CD14-positive monocyte (primary cell): Measurements from ENCODE around the gene DENND4A. TPM values are rescaled to one million over a fixed set of nuclear protein-coding genes. Genes with fewer than 3 reads are reported as not detected.
A peak's percentile ranks its signal among the peaks of the same experiment; 100 is the strongest.

Source experiments
- DNase-seq, 3 donors: peaks; one replicate each; pipeline ENCODE4 v3.0.0-alpha.2; 2011 to 2022
- H2AFZ ChIP-seq: 2 replicates; pipeline ENCODE4 v1.6.0; 2012; ENCODE audit warnings: mild to moderate bottlenecking, low read depth, low read length, inconsistent platforms; ENCODE audit not compliant: insufficient read depth, poor library complexity, severe bottlenecking
- H3K27ac ChIP-seq, 2 donors: 1 replicate in 1 of 2; 2 replicates in 1 of 2; pipeline ENCODE4 v1.5.1; 2012 to 2013; ENCODE audit warnings: low read length in 2 of 2, control low read depth in 1 of 2, inconsistent platforms in 1 of 2, low read depth in 1 of 2, mild to moderate bottlenecking in 1 of 2
- H3K27me3 ChIP-seq, 2 donors: one replicate each; pipeline versions ENCODE4 v1.6.0 to v1.6.1; 2011 to 2013; ENCODE audit warnings: low read length in 2 of 2; ENCODE audit not compliant: control insufficient read depth in 2 of 2, insufficient read depth in 2 of 2
- H3K36me3 ChIP-seq, 2 donors: replicated peaks in 1 of 2; 1 replicate in 1 of 2; 2 replicates in 1 of 2; pipeline versions ENCODE4 v1.5.1 to v1.6.1; 2012 to 2013; ENCODE audit warnings: low read length in 2 of 2, control low read depth in 1 of 2, inconsistent platforms in 1 of 2, mild to moderate bottlenecking in 1 of 2; ENCODE audit not compliant: insufficient read depth in 2 of 2, control insufficient read depth in 1 of 2
- H3K4me1 ChIP-seq, 2 donors: 1 replicate in 1 of 2; 2 replicates in 1 of 2; pipeline versions ENCODE4 v1.5.1 to v1.6.1; 2012 to 2013; ENCODE audit warnings: low read length in 2 of 2, control low read depth in 1 of 2, inconsistent platforms in 1 of 2, mild to moderate bottlenecking in 1 of 2, moderate library complexity in 1 of 2; ENCODE audit not compliant: insufficient read depth in 2 of 2, control insufficient read depth in 1 of 2
- H3K4me2 ChIP-seq: replicated peaks from 2 replicates; pipeline ENCODE3; 2012; ENCODE audit warnings: low read length, moderate library complexity, mild to moderate bottlenecking; ENCODE audit not compliant: poor library complexity, severe bottlenecking; ENCODE audit errors: extremely low read depth
- H3K4me3 ChIP-seq, 3 experiments: fragments of 200-600 bp in 1 of 3; sonication (generic) in 1 of 3; replicated peaks in 1 of 3; 1 replicate in 2 of 3; 2 replicates in 1 of 3; pipeline ENCODE4 v1.5.1; 2011 to 2013; ENCODE audit warnings: low read length in 3 of 3, mild to moderate bottlenecking in 3 of 3, control low read depth in 2 of 3, low read depth in 2 of 3, inconsistent platforms in 1 of 3, moderate library complexity in 1 of 3
- H3K79me2 ChIP-seq: 2 replicates; pipeline ENCODE4 v1.6.0; 2012; ENCODE audit warnings: mild to moderate bottlenecking, control low read depth, inconsistent platforms, low read length, moderate library complexity; ENCODE audit not compliant: insufficient read depth
- H3K9ac ChIP-seq: 2 replicates; pipeline ENCODE4 v1.6.0; 2017; ENCODE audit warnings: low read length, mild to moderate bottlenecking; ENCODE audit not compliant: insufficient read depth, poor library complexity, severe bottlenecking
- H3K9me3 ChIP-seq, 2 donors: replicated peaks in 1 of 2; 1 replicate in 1 of 2; 2 replicates in 1 of 2; pipeline versions ENCODE4 v1.5.1 to v1.6.1; 2012 to 2013; ENCODE audit warnings: low read length in 2 of 2, control low read depth in 1 of 2; ENCODE audit not compliant: control insufficient read depth in 1 of 2, insufficient read depth in 1 of 2
- H4K20me1 ChIP-seq: 2 replicates; pipeline ENCODE4 v1.6.0; 2012; ENCODE audit warnings: mild to moderate bottlenecking, low read length, control low read depth, moderate library complexity; ENCODE audit not compliant: insufficient read depth
- H3K27ac Mint-ChIP-seq, 7 donors: one replicate each; pipeline ENCODE4 v1.8.0; 2020; ENCODE audit warnings: mild to moderate bottlenecking in 7 of 7, mixed read lengths in 7 of 7, moderate library complexity in 6 of 7, inconsistent platforms in 2 of 7
- H3K27me3 Mint-ChIP-seq, 3 donors: one replicate each; pipeline ENCODE4 v1.8.0; 2021 to 2022; ENCODE audit warnings: low read depth in 3 of 3, mild to moderate bottlenecking in 3 of 3, mixed read lengths in 3 of 3, moderate library complexity in 3 of 3, inconsistent platforms in 1 of 3
- H3K36me3 Mint-ChIP-seq, 2 donors: one replicate each; pipeline ENCODE4 v1.8.0; 2020; ENCODE audit warnings: mixed read lengths in 2 of 2, inconsistent platforms in 1 of 2, mild to moderate bottlenecking in 1 of 2
- H3K4me1 Mint-ChIP-seq: one replicate; pipeline ENCODE4 v1.8.0; 2020; ENCODE audit warnings: mild to moderate bottlenecking, mixed read lengths
- H3K4me3 Mint-ChIP-seq, 2 donors: one replicate each; pipeline ENCODE4 v1.8.0; 2020; ENCODE audit warnings: mild to moderate bottlenecking in 2 of 2, mixed read lengths in 2 of 2, moderate library complexity in 1 of 2
- H3K9me3 Mint-ChIP-seq, 7 donors: one replicate each; pipeline ENCODE4 v1.8.0; 2020 to 2022; ENCODE audit warnings: mixed read lengths in 7 of 7, mild to moderate bottlenecking in 6 of 7, moderate library complexity in 6 of 7, inconsistent platforms in 2 of 7
- CTCF ChIP-seq: fragments of 200-600 bp; IDR thresholded peaks from one replicate; pipeline ENCODE4 v1.8.0; 2022; ENCODE audit warnings: antibody characterized with exemption, mild to moderate bottlenecking
- WGBS: methylation state at CpG from one replicate; pipeline ENCODE4 v1.1.5; 2013; ENCODE audit warnings: missing lambda C conversion rate; ENCODE audit not compliant: insufficient coverage; 5-methylcytosine and 5-hydroxymethylcytosine counted together
- intact Hi-C, 2 donors: fragments of 100-400 bp; cut with micrococcal nuclease; formaldehyde crosslinking; loops; one replicate each; pipeline versions ENCODE4 v1.15.0 to v1.15.1; 2023
- polyA plus RNA-seq, 3 donors: library from polyadenylated mRNA; depleted of rRNA in 1 of 3; unstranded in 2 of 3; stranded (reverse) in 1 of 3; fragments of 300-500 nt in 2 of 3; fragments of >200 nt in 1 of 3; fragmentation: Illumina TruSeq in 2 of 3; gene quantifications; 1 replicate in 2 of 3; 2 replicates in 1 of 3; pipeline ENCODE4 v1.2.3, GENCODE V29; 2012 to 2021

The DENND4A gene
- polyA plus RNA-seq, 3 donors, result 4.6 to 11.0 (median 6.9) TPM

- Mint-ChIP-seq H3K36me3 (peaks cover 21 to 41% of the 10 kb centered on the region in 2 donors), H3K27me3 (no peaks in the 10 kb centered on the region), H3K4me1 (no peaks in the 10 kb centered on the region), H3K9me3 (no peaks in the 10 kb centered on the region), H3K4me3 (no peak overlapping the region), H3K27ac (peak overlapping the region in 1 of 7 donors; percentile 35)
- intact Hi-C loops, result no loop called here
- Histone ChIP-seq H4K20me1 (peaks cover 45% of the 10 kb centered on the region), H3K27ac (no peak overlapping the region), H2AFZ (no peak overlapping the region), H3K4me1 (no peaks in the 10 kb centered on the region), H3K4me2 (no peak overlapping the region), H3K79me2 (peaks cover 61% of the 10 kb centered on the region), H3K4me3 (no peak overlapping the region), H3K36me3 (peaks cover 20 to 73% of the 10 kb centered on the region in 2 donors), H3K9me3 (no peaks in the 10 kb centered on the region), H3K27me3 (no peaks in the 10 kb centered on the region), H3K9ac (no peak overlapping the region)
- DNase-seq, result no peak
- no CpG with 5 or more reads among the region's 2 CpGs for WGBS
- no peak for TF ChIP-seq CTCF
Observed at GRCh38 chr15:65757256-65757655, 34.8 kb downstream of the DENND4A start.

- no peak overlapping the region for H3K27ac Mint-ChIP-seq
- 100% methylated on average over 2 of the region's 7 CpGs for WGBS
Observed at GRCh38 chr15:65752151-65752700, 39.9 kb downstream of the DENND4A start.

More at GRCh38 chr15:65752151-65752700, 39.9 kb downstream of the DENND4A start:
- Mint-ChIP-seq H3K4me3 (no peak overlapping the region), H3K9me3 (no peaks in the 10 kb centered on the region), H3K4me1 (no peaks in the 10 kb centered on the region), H3K36me3 (peaks cover 39 to 59% of the 10 kb centered on the region in 2 donors), H3K27me3 (no peaks in the 10 kb centered on the region)
- Histone ChIP-seq H3K36me3 (peaks cover 40 to 67% of the 10 kb centered on the region in 2 donors), H4K20me1 (peaks cover 21% of the 10 kb centered on the region), H3K9ac (no peak overlapping the region), H3K79me2 (peaks cover 21% of the 10 kb centered on the region), H3K27me3 (no peaks in the 10 kb centered on the region), H3K4me2 (no peak overlapping the region), H3K27ac (no peak overlapping the region), H3K9me3 (no peaks in the 10 kb centered on the region), H2AFZ (no peak overlapping the region), H3K4me1 (no peaks in the 10 kb centered on the region), H3K4me3 (no peak overlapping the region)
- no peak for DNase-seq
- no peak for TF ChIP-seq CTCF
- intact Hi-C loops, result no loop called here
